DOHH2 (cell line): ENCODE data around the gene OXNAD1.

Source experiments
- H3F3A ChIP-seq: fragments of 200-600 bp; sonication (generic), shearing (Covaris generic); 2 replicates; pipeline ENCODE4 v1.6.0; 2016; ENCODE audit warnings: antibody characterized with exemption, mild to moderate bottlenecking; ENCODE audit not compliant: control insufficient read depth, insufficient read depth
- H3K27ac ChIP-seq: fragments of 200-600 bp; sonication (generic); 2 replicates; pipeline ENCODE4 v1.5.1; 2014; ENCODE audit warnings: low read depth, mild to moderate bottlenecking, low read length, moderate library complexity
- H3K27me3 ChIP-seq: fragments of 200-600 bp; sonication (generic); 2 replicates; pipeline ENCODE4 v1.6.1; 2014; ENCODE audit warnings: mild to moderate bottlenecking, low read length, mixed read lengths; ENCODE audit not compliant: control insufficient read depth
- H3K36me3 ChIP-seq: fragments of 200-600 bp; sonication (generic); 2 replicates; pipeline ENCODE4 v1.6.1; 2014; ENCODE audit warnings: mild to moderate bottlenecking, low read length, moderate library complexity, mixed read lengths; ENCODE audit not compliant: control insufficient read depth
- H3K4me1 ChIP-seq: fragments of 200-600 bp; sonication (generic); 2 replicates; pipeline ENCODE4 v1.6.1; 2014; ENCODE audit warnings: mild to moderate bottlenecking, low read length, mixed read lengths; ENCODE audit not compliant: control insufficient read depth
- H3K4me2 ChIP-seq: fragments of 200-600 bp; sonication (generic); 2 replicates; pipeline ENCODE4 v1.6.0; 2014; ENCODE audit warnings: mild to moderate bottlenecking, low read length, moderate library complexity
- H3K4me3 ChIP-seq: fragments of 200-600 bp; sonication (generic); 2 replicates; pipeline ENCODE4 v1.5.1; 2014; ENCODE audit warnings: mild to moderate bottlenecking, low read length, mixed read lengths
- H3K79me2 ChIP-seq: fragments of 200-600 bp; sonication (generic); 2 replicates; pipeline ENCODE4 v1.6.1; 2014; ENCODE audit warnings: mild to moderate bottlenecking, low read length, mixed read lengths; ENCODE audit not compliant: control insufficient read depth
- H3K9me2 ChIP-seq: fragments of 200-600 bp; sonication (generic); replicated peaks from 2 replicates; pipeline ENCODE4 v1.6.1; 2014; ENCODE audit warnings: mild to moderate bottlenecking, low read length, mixed read lengths; ENCODE audit not compliant: control insufficient read depth
- H3K9me3 ChIP-seq: fragments of 200-600 bp; sonication (generic); 2 replicates; pipeline ENCODE4 v1.6.1; 2014; ENCODE audit warnings: antibody characterized with exemption, low read length, mixed read lengths; ENCODE audit not compliant: control insufficient read depth, insufficient read depth
- H4K20me1 ChIP-seq: fragments of 200-600 bp; sonication (generic); 2 replicates; pipeline ENCODE4 v1.6.0; 2014; ENCODE audit warnings: low read depth, mild to moderate bottlenecking, antibody characterized with exemption, low read length, moderate library complexity; ENCODE audit not compliant: control insufficient read depth, insufficient read depth
- CTCF ChIP-seq: fragments of 200-600 bp; sonication (generic); IDR thresholded peaks from one replicate; pipeline ENCODE4 v1.5.1; 2014; ENCODE audit warnings: antibody characterized with exemption, mild to moderate bottlenecking, low read depth, low read length; ENCODE audit not compliant: poor library complexity, severe bottlenecking
- EZH2phosphoT487 ChIP-seq: fragments of 200-600 bp; sonication (generic); IDR thresholded peaks from 2 replicates; pipeline ENCODE4 v1.6.1; 2017; ENCODE audit warnings: borderline replicate concordance, mild to moderate bottlenecking, antibody characterized with exemption, low read length, moderate library complexity, mixed read lengths

Gene OXNAD1

GRCh38 chr3:16264708-16265454, at the start of gene OXNAD1, which contains the start of gene DPH3:
Gene OXNAD1, plus strand, starts transcription at chr3:16265212. Its CDS starts 5,741 bp downstream, at chr3:16270953.
Gene DPH3, minus strand, starts transcription at chr3:16264943. Its CDS starts 67 bp downstream, at chr3:16264876.
- no peaks in the 10 kb centered on the region for H3K9me3 ChIP-seq
- no peaks in the 10 kb centered on the region for H4K20me1 ChIP-seq
- peak within 1 kb of the TSS; percentile 36 for H3K27ac ChIP-seq
- peaks cover 68% of the 10 kb centered on the region for H3K79me2 ChIP-seq
- H3K27me3 ChIP-seq = no peaks in the 10 kb centered on the region
- TF ChIP-seq CTCF (no peak), EZH2phosphoT487 (no peak)
- H3K36me3 ChIP-seq = peaks cover 27% of the 10 kb centered on the region
- H3K9me2 ChIP-seq = no peaks in the 10 kb centered on the region
- H3K4me3 ChIP-seq = peak within 1 kb of the TSS; percentile 94
- peaks cover 35% of the 10 kb centered on the region for H3K4me1 ChIP-seq
- H3F3A ChIP-seq = no peaks in the 10 kb centered on the region
- peak within 1 kb of the TSS; percentile 97 for H3K4me2 ChIP-seq

GRCh38 chr3:16216373-16216935, 48.6 kb upstream of the OXNAD1 start:
- Histone ChIP-seq H3K9me2 (no peaks in the 10 kb centered on the region), H3K27ac (no peak overlapping the region)

GRCh38 chr3:16219777-16220176, 45.2 kb upstream of the OXNAD1 start:
- Histone ChIP-seq H3K4me3 (no peak overlapping the region), H3K36me3 (no peaks in the 10 kb centered on the region), H3K9me3 (no peaks in the 10 kb centered on the region), H3K9me2 (no peaks in the 10 kb centered on the region), H3K27me3 (peaks cover 5% of the 10 kb centered on the region; the same call in 1 of the 2 replicates), H4K20me1 (no peaks in the 10 kb centered on the region), H3K27ac (no peak overlapping the region), H3K4me1 (no peaks in the 10 kb centered on the region), H3K79me2 (no peaks in the 10 kb centered on the region), H3K4me2 (no peak overlapping the region), H3F3A (no peaks in the 10 kb centered on the region)
- TF ChIP-seq EZH2phosphoT487 (no peak), CTCF (no peak)

More at GRCh38 chr3:16216373-16216935, 48.6 kb upstream of the OXNAD1 start:
- Histone ChIP-seq H3K36me3 (no peaks in the 10 kb centered on the region), H3K79me2 (no peaks in the 10 kb centered on the region), H3K4me2 (no peak overlapping the region), H3K9me3 (no peaks in the 10 kb centered on the region), H3K4me3 (no peak overlapping the region), H3K27me3 (0 out of 2 replicates have a peak, but pooled peaks cover 2% of the 10 kb centered on the region), H4K20me1 (no peaks in the 10 kb centered on the region), H3F3A (no peaks in the 10 kb centered on the region), H3K4me1 (no peaks in the 10 kb centered on the region)
- TF ChIP-seq CTCF (no peak), EZH2phosphoT487 (no peak)
